Measurements from ENCODE around the gene PIGH. TPM values are rescaled to one million over a fixed set of nuclear protein-coding genes. Genes with fewer than 3 reads are reported as not detected.

Gene PIGH, protein sequence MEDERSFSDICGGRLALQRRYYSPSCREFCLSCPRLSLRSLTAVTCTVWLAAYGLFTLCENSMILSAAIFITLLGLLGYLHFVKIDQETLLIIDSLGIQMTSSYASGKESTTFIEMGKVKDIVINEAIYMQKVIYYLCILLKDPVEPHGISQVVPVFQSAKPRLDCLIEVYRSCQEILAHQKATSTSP
- 12.0 and 12.8 TPM in 2 replicates for polyA plus RNA-seq (2013)

DNA sequence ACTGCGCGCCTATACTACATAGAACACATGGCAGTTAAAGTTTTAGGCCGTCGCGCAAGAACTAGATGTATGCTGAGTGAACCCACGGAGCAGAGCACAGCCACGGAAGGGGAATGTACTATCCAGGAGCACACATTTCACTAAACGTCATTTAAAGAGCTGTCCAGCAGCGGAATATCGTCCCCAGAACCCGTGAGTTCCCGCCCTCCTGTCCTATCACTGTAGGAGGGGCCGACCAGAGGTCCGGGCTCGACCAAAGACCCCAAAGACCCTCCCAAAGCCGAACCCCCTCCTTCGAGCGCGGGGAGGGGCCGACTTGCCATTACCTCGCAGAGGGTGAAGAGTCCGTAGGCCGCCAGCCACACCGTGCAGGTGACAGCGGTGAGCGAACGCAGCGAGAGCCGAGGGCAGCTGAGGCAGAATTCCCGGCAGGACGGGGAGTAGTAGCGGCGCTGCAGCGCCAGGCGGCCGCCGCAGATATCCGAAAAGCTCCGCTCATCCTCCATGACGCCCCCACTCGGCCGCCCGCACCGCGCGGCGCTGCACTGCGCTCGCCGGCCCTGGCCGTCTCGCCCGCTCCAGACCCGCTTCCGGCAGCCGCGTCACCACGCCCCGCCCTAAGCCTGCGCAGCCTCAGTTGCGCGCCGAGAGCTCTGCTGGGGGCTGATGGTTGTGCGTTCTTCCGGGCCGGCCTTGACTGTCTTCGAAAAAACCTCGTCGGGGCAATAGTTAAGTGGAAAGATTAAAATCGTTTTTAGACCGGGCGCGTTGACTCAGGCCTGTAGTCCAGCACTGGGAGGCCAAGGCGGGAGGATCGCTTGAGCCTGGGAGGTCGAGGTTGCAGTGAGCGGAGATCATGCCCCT lies at the start of gene PIGH:
Gene PIGH, minus strand, starts transcription at position 571 of the 864 bp plus-strand sequence. Its CDS starts 65 bp downstream, at position 506.
- Histone ChIP-seq H3K23ac (ENCODE audit: low read length) (no peak within 1 kb of the TSS), H3K4me2 (ENCODE audit: low read length) (peak within 1 kb of the TSS; percentile 74), H3K4me3 (ENCODE audit: low read depth, low read length) (peak within 1 kb of the TSS; percentile 88), H2AFZ (ENCODE audit: insufficient read depth, low read length, poor library complexity) (peak within 1 kb of the TSS; percentile 90), H3K14ac (ENCODE audit: low read length) (peak within 1 kb of the TSS; percentile 13), H2BK120ac (ENCODE audit: insufficient read depth, low read length, poor library complexity) (no peak within 1 kb of the TSS), H3K79me2 (ENCODE audit: control insufficient read depth, insufficient read depth, low read length, poor library complexity) (no peaks in the 10 kb centered on the region), H3K18ac (ENCODE audit: low read length) (no peak within 1 kb of the TSS), H3K27me3 (ENCODE audit: insufficient read depth, low read length) (no peaks in the 10 kb centered on the region), H2AK5ac (ENCODE audit: low read length) (no peak within 1 kb of the TSS), H3K4me1 (ENCODE audit: control insufficient read depth in 1 of 2, insufficient read depth in 2 of 2, low read length in 2 of 2) (no peaks in the 10 kb centered on the region), H3K9me3 (ENCODE audit: insufficient read depth, low read depth, low read length) (no peaks in the 10 kb centered on the region), H3K36me3 (ENCODE audit: control insufficient read depth in 1 of 2, insufficient read depth in 2 of 2, low read length in 2 of 2) (no peaks in the 10 kb centered on the region), H4K12ac (ENCODE audit: low read depth, low read length) (peak within 1 kb of the TSS; percentile 78), H3K9ac (ENCODE audit: low read length) (peak within 1 kb of the TSS; percentile 10), H3K27ac (ENCODE audit: low read depth, low read length) (peak within 1 kb of the TSS; percentile 48), H3K79me1 (ENCODE audit: low read length) (peaks cover 2% of the 10 kb centered on the region), H4K8ac (ENCODE audit: low read depth, low read length) (peak within 1 kb of the TSS; percentile 93), H2BK5ac (ENCODE audit: low read depth, low read length, poor library complexity) (no peak within 1 kb of the TSS), H4K91ac (ENCODE audit: low read depth, low read length) (peak within 1 kb of the TSS; percentile 70), H3K4ac (ENCODE audit: low read depth, low read length) (no peak within 1 kb of the TSS), H2BK12ac (ENCODE audit: low read length) (no peak within 1 kb of the TSS)
- peak; percentile 96 to 98 for DNase-seq
- no CpG with 5 or more reads among the region's 77 CpGs for WGBS (ENCODE audit: extremely low coverage, insufficient coverage, insufficient read length)

DNA sequence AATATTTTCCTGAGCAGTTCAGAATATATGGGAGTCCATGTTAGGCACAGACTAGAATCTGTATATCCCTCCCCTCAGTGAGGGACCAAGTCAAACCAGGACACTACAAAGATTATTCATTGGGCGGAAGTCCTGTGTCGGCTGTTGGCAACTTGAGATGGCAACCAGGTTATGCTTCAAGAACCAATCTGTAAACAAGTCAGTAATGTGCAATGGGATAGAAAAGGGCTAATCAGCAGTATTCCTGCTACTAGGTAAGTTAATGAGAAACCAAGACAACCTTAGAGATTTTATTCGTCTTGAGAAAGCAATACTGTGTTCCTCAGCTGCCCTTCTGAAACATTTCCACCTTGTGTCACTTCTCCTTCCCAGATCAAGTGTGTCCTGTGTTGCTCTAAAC lies 46.1 kb upstream of the PIGH start:
- no peak overlapping the region for H4K8ac ChIP-seq (ENCODE audit: low read depth, low read length)
- no peak overlapping the region for H2BK12ac ChIP-seq (ENCODE audit: low read length)
- no peak overlapping the region for H3K23ac ChIP-seq (ENCODE audit: low read length)
- no peak overlapping the region for H4K12ac ChIP-seq (ENCODE audit: low read depth, low read length)
- H3K79me2 ChIP-seq (ENCODE audit: control insufficient read depth, insufficient read depth, low read length, poor library complexity) = no peaks in the 10 kb centered on the region
- H3K4me2 ChIP-seq (ENCODE audit: low read length) = no peak overlapping the region
- no peak overlapping the region for H2BK5ac ChIP-seq (ENCODE audit: low read depth, low read length, poor library complexity)
- H3K18ac ChIP-seq (ENCODE audit: low read length) = no peak overlapping the region
- peaks cover 4 to 34% of the 10 kb centered on the region in 2 experiments for H3K36me3 ChIP-seq (ENCODE audit: control insufficient read depth in 1 of 2, insufficient read depth in 2 of 2, low read length in 2 of 2)
- H3K9me3 ChIP-seq (ENCODE audit: insufficient read depth, low read depth, low read length) = no peaks in the 10 kb centered on the region
- no peak overlapping the region for H3K9ac ChIP-seq (ENCODE audit: low read length)
- H3K4me3 ChIP-seq (ENCODE audit: low read depth, low read length) = no peak overlapping the region
- no peaks in the 10 kb centered on the region for H3K27me3 ChIP-seq (ENCODE audit: insufficient read depth, low read length)
- H2AFZ ChIP-seq (ENCODE audit: insufficient read depth, low read length, poor library complexity) = no peak overlapping the region
- no peak overlapping the region for H2BK120ac ChIP-seq (ENCODE audit: insufficient read depth, low read length, poor library complexity)
- no peaks in the 10 kb centered on the region for H3K79me1 ChIP-seq (ENCODE audit: low read length)
- no peak overlapping the region for H4K91ac ChIP-seq (ENCODE audit: low read depth, low read length)
- no peak for DNase-seq
- H3K4me1 ChIP-seq (ENCODE audit: control insufficient read depth in 1 of 2, insufficient read depth in 2 of 2, low read length in 2 of 2) = no peaks in the 10 kb centered on the region
- no peak overlapping the region for H3K4ac ChIP-seq (ENCODE audit: low read depth, low read length)
- no peak overlapping the region for H3K27ac ChIP-seq (ENCODE audit: low read depth, low read length)
- no CpG with 5 or more reads among the region's 3 CpGs for WGBS (ENCODE audit: extremely low coverage, insufficient coverage, insufficient read length)
- no peak overlapping the region for H2AK5ac ChIP-seq (ENCODE audit: low read length)
- H3K14ac ChIP-seq (ENCODE audit: low read length) = no peak overlapping the region

GRCh38 chr14:67645414-67645813 lies 45.3 kb upstream of the PIGH start:
- Histone ChIP-seq H3K4ac (ENCODE audit: low read depth, low read length) (no peak overlapping the region), H2BK5ac (ENCODE audit: low read depth, low read length, poor library complexity) (no peak overlapping the region), H3K4me1 (ENCODE audit: control insufficient read depth in 1 of 2, insufficient read depth in 2 of 2, low read length in 2 of 2) (no peaks in the 10 kb centered on the region), H3K9me3 (ENCODE audit: insufficient read depth, low read depth, low read length) (no peaks in the 10 kb centered on the region), H3K79me2 (ENCODE audit: control insufficient read depth, insufficient read depth, low read length, poor library complexity) (no peaks in the 10 kb centered on the region), H4K12ac (ENCODE audit: low read depth, low read length) (no peak overlapping the region), H3K36me3 (ENCODE audit: control insufficient read depth in 1 of 2, insufficient read depth in 2 of 2, low read length in 2 of 2) (peaks cover 4 to 28% of the 10 kb centered on the region in 2 experiments), H3K23ac (ENCODE audit: low read length) (no peak overlapping the region), H3K4me3 (ENCODE audit: low read depth, low read length) (no peak overlapping the region), H3K9ac (ENCODE audit: low read length) (no peak overlapping the region), H2BK120ac (ENCODE audit: insufficient read depth, low read length, poor library complexity) (no peak overlapping the region), H3K14ac (ENCODE audit: low read length) (no peak overlapping the region), H3K27me3 (ENCODE audit: insufficient read depth, low read length) (no peaks in the 10 kb centered on the region), H3K4me2 (ENCODE audit: low read length) (no peak overlapping the region), H2BK12ac (ENCODE audit: low read length) (no peak overlapping the region), H2AFZ (ENCODE audit: insufficient read depth, low read length, poor library complexity) (no peak overlapping the region), H3K79me1 (ENCODE audit: low read length) (no peaks in the 10 kb centered on the region), H4K91ac (ENCODE audit: low read depth, low read length) (no peak overlapping the region), H4K8ac (ENCODE audit: low read depth, low read length) (no peak overlapping the region), H3K27ac (ENCODE audit: low read depth, low read length) (no peak overlapping the region), H3K18ac (ENCODE audit: low read length) (no peak overlapping the region), H2AK5ac (ENCODE audit: low read length) (no peak overlapping the region)
- no CpG with 5 or more reads among the region's 5 CpGs for WGBS (ENCODE audit: extremely low coverage, insufficient coverage, insufficient read length)
- no peak for DNase-seq

DNA sequence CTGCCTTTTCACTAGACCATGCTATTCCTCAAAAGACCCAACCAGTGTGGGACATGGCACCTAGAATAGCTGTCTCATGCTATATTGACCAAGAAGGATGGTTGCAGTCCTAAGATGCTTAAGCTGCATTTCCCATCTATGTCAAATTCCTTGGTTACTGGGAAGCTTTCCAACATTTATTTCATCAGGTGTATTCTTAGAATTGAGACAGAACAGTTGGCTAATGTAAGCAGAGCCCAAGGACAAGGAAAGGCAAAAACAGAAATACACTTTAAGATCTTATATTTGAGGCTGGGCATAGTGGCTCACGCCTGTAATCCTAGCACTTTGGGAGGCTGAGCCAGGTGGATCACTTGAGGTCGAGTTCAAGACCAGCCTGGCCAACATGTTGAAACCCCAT lies 44.4 kb upstream of the PIGH start:
- peak in 1 of 2 donors; percentile 9 for DNase-seq
- H3K4ac ChIP-seq (ENCODE audit: low read depth, low read length) = no peak overlapping the region
- no peak overlapping the region for H3K9ac ChIP-seq (ENCODE audit: low read length)
- no CpG with 5 or more reads among the region's 2 CpGs for WGBS (ENCODE audit: extremely low coverage, insufficient coverage, insufficient read length)
- no peak overlapping the region for H4K12ac ChIP-seq (ENCODE audit: low read depth, low read length)
- H2BK12ac ChIP-seq (ENCODE audit: low read length) = no peak overlapping the region
- H3K14ac ChIP-seq (ENCODE audit: low read length) = no peak overlapping the region
- H3K27ac ChIP-seq (ENCODE audit: low read depth, low read length) = no peak overlapping the region
- H2BK5ac ChIP-seq (ENCODE audit: low read depth, low read length, poor library complexity) = no peak overlapping the region
- H3K27me3 ChIP-seq (ENCODE audit: insufficient read depth, low read length) = no peaks in the 10 kb centered on the region
- H3K18ac ChIP-seq (ENCODE audit: low read length) = no peak overlapping the region
- no peak overlapping the region for H3K4me2 ChIP-seq (ENCODE audit: low read length)
- no peaks in the 10 kb centered on the region for H3K79me2 ChIP-seq (ENCODE audit: control insufficient read depth, insufficient read depth, low read length, poor library complexity)
- H3K9me3 ChIP-seq (ENCODE audit: insufficient read depth, low read depth, low read length) = no peaks in the 10 kb centered on the region
- peaks cover 4 to 22% of the 10 kb centered on the region in 2 experiments for H3K36me3 ChIP-seq (ENCODE audit: control insufficient read depth in 1 of 2, insufficient read depth in 2 of 2, low read length in 2 of 2)
- no peak overlapping the region for H2BK120ac ChIP-seq (ENCODE audit: insufficient read depth, low read length, poor library complexity)
- no peak overlapping the region for H4K91ac ChIP-seq (ENCODE audit: low read depth, low read length)
- no peak overlapping the region for H3K23ac ChIP-seq (ENCODE audit: low read length)
- no peak overlapping the region for H4K8ac ChIP-seq (ENCODE audit: low read depth, low read length)
- no peaks in the 10 kb centered on the region for H3K79me1 ChIP-seq (ENCODE audit: low read length)
- no peak overlapping the region for H2AK5ac ChIP-seq (ENCODE audit: low read length)
- H3K4me3 ChIP-seq (ENCODE audit: low read depth, low read length) = no peak overlapping the region
- no peaks in the 10 kb centered on the region for H3K4me1 ChIP-seq (ENCODE audit: control insufficient read depth in 1 of 2, insufficient read depth in 2 of 2, low read length in 2 of 2)
- H2AFZ ChIP-seq (ENCODE audit: insufficient read depth, low read length, poor library complexity) = no peak overlapping the region

Data from trophoblast cell (in vitro differentiated cells and primary cell).